ENCODE data around the gene PALMD.

- TF ChIP-seq CTCF (IDR thresholded peaks at IDR 0.05) (no peak), REST (IDR thresholded peaks at IDR 0.05; ENCODE audit: insufficient read depth in 1 of 2, low read depth in 2 of 2, low read length in 1 of 2) (no peak), POLR2AphosphoS5 (IDR thresholded peaks at IDR 0.05; ENCODE audit: low read depth, low read length) (no peak), SIN3A (IDR thresholded peaks at IDR 0.05; ENCODE audit: borderline replicate concordance, insufficient read depth, low read depth, low read length) (no peak), TCF7L2 (IDR thresholded peaks at IDR 0.05; ENCODE audit: low read depth, low read length) (no peak)
These were observed 58.5 kb downstream of the PALMD start for GRCh38 chr1:99704356-99704816.

Measured in Panc1 (cell line).